GM04504 (cell line): ENCODE results near the gene DYNC2H1.
"Not testable (repeated sequence)": the region's sequence is repeated elsewhere in the genome, so short reads cannot be mapped to it uniquely, and the experiment has no call there.

Experiments
- DNase-seq: peaks from one replicate; pipeline ENCODE4 v3.0.0-alpha.2; 2012; ENCODE audit warnings: low read depth

The DYNC2H1 gene

DNA sequence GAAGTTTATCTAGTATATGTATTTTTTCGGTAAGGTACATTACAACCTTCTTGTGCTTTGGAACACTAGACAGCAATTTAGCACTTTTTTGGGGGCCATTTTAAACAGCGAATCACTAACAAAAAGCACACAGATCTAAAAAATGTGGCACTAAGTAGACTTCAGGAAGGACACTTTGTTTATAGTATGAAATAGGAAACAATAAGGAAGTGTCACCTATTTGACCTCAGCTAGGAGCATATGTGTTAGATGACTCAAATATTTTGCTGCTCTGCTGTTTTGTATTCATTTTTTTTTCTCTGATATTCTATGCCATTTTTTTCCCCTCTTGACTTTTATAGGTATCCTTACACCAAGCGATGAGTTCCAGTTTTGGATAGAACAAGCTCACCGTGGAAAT is 5.6 kb downstream of the DYNC2H1 start:
- no peak for DNase-seq

DNA sequence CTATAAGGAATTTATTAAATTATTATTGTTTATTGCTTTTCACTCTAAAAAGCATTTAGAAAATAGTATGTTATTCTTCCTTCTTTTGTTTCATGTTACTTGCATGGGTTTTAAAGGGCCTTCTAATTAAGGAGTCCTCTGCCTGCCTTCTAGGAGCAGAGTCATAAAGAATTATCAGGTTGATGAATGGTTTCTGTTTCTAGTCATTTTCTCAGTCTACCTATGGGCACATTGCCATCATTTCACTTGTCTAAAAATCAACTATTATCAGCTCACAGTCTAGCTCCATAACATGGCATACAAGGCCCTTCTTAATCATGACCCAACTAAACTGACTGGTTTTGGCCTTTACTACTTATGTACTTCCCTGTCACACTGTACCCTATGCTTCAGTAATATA is 16.2 kb downstream of the DYNC2H1 start:
- no peak for DNase-seq

DNA sequence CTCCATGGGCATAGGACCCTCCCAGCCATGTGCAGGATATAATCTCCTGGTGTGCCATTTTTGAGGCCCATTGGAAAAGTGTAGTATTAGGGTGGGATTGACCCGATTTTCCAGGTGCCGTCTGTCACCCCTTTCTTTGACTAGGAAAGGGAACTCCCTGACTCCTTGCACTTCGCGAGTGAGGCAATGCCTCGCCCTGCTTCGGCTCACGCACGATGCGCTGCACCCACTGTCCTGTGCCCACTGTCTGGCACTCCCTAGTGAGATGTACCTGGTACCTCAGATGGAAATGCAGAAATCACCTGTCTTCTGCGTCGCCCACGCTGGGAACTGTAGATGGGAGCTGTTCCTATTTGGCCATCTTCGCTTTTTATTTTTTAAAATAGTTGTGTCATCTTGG is 32.8 kb downstream of the DYNC2H1 start:
- not testable (repeated sequence) for DNase-seq

DNA sequence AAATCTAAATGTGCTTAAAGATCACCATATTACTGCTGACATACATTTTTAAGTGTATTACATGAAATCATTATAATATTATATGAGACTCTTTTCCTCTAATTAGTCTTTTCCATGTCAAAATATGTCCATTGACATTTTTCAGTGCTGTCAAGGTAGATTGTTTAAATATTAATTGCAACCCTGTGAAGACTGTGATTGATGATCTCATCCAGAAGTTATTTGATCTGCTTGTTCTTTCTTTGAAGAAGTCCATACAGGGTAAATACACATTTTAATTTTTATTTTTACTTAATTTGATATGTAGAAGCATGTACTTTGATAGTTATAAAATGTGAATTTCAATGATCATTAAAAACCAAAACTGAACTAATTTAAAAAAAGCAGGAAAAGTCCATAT is 38.4 kb downstream of the DYNC2H1 start:
- DNase-seq: no peak

DNA sequence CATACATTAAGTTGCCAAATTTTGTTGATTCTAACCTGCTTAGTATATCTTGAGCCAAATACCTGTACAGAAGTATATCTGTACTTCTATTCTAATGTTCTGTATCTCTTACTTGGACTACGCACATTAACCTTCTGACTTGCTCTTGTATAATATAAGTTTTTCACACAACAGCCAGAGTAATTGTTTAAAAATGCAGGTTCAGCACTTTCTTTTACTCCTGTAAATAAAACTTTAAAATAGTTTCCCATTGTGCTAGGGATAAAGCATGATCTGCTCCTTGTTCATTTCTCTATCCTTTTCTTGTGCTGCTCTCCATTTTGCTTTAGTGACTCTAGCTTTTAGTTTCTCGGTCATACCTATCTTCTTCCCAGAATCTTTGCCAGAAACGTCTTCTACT is 48.3 kb downstream of the DYNC2H1 start:
- DNase-seq: no peak

DNA sequence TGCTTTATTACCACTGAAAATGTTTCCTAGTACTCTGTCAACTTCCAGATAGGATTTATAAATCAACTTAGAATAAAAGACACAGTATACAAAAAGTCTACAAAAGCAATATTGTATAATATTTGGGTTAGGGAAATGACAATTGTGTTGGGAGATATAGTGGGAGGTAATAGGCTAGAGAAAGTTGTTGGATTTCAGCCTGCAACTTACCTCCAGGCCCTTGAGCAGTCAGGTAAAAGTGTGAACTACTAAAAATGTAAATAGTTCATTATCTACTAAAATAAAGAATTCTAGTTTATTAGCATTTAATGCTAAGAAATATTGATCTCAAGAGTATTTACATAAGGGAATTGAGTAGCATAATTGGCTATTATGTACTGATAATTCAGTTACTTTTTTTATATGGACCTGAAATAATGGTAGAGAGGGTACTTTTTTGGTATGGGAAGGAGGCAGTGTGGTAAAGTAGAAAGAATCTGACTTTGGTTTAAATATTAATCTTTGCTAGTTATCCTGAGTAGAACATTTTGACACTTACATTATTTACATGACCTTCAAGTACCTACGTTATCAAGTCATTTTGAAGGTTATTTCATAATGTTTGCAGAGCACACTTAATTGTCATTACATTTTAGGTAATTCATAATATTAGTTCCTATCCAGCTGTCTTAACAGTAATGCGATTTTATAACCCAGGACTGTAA is 55.0 kb downstream of the DYNC2H1 start:
- DNase-seq: no peak

DNA sequence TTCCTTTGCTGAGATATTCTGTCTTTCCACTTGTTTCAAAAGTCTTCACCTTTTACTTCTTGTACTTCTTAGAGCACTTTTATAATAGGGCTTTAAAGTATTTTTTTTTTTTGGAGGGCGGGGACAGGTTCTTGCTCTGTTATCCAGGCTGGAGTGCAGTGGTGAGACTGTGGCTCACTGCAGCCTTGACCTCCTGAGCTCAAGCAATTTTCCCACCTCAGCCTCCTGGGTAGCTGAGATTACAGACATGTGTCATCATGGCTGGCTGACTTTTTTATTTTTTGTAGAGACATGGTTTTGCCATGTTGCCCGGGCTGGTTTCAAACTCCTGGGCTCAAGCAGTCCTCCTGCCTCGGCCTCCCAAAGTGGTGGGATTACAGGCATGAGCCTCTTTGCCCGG is 57.9 kb downstream of the DYNC2H1 start:
- no peak for DNase-seq

DNA sequence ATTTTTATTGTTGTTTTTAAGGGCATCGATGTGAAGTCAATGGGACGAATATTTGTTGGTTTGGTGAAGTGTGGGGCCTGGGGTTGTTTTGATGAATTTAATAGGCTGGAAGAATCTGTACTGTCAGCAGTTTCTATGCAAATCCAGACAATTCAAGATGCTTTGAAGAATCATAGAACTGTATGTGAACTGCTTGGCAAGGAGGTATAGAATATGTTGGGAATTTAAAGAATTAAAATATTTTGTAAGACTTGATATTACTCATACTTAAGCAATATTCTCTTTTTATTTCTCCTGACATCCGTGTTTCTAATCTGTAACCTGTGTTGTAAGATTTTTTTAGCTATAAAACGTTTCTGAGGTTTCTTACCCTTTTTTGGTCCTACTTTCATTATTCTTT is 61.6 kb downstream of the DYNC2H1 start:
- peak; percentile 3 for DNase-seq

DNA sequence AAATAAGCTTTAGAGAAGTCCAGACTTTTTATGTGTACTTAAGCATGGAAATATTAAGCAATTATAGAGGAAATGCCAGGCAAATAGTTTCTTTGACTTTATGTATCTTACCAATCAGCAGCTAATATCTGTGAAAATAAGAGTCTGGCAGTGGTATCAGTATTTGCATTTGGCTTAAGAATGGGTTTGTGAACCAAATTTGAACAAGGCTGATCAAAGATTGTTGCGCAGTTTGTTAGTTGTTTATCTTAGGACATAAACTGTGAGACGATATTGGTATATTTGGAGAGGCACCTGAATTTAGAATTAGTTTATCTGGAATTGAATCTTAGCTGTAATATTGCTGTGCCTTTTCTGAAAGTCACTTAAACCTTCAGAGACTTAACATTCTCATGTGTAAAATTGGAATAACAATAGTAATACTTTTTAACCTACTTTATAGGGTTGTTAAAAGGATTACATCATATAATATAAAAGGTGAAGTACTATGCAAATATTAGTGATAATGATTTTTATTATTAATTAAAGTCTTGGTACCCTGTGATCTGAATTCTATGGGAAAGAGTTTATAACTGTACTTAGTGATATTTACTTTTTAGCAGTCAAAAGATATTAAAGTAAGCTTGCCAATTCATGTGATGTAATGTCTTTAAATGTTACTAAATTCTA is 66.4 kb downstream of the DYNC2H1 start:
- no peak for DNase-seq

DNA sequence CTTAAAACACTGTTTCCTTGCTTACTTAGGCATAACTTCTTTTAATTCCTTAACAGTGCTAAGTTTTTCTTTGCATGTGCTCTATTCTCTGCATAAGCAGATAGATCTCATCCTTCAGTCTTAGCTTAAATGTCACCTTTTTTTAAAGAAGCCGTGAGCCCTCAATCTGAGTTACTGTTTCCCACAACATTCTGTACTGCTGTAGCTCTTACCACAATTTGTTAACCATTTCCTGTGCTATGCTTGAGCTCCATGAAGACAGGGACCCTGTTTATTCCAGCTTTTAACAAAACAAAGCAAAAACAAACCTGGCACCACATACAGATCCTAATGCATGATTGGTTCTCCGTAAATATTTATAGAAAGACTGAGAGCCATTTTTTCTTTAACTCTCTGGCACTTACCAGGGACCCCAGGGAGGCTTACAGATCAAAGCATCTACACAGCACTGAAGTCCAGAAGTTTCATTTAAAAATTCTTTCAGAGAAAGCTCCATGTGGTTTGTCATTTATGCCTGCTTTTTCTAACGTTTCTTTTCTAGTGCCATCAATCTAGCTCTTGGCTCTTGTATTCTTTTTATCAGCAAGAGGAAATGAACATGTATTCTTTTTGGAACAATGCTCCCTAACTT is 74.9 kb downstream of the DYNC2H1 start:
- no peak for DNase-seq

DNA sequence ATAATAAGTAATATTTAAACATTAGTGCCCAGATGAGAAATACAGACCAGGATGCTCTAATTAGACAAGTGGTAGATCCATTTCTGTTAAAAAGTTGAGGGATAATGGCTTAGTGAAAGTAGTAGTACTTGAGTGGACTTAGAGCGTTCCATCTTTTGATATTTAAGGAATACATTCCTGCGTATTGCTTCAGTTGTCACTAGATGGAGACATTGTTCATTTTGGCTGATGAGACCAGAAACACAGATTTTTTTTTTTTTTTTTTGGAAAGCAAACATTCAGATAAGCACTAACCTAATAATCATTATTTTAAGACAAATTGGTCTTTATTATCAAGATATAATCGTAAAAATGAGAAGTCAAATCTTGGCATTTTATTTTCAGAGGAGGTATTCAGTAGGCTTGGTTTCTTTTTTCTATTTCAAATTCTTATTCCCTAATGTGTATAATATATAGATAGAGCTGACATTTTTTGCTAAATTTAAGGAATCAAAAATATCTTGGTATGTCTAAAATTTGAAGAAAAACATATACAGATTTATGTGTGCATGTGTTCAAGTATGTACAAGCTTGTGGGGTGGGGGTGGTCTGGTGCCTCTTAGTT is 92.9 kb downstream of the DYNC2H1 start:
- DNase-seq: peak; percentile 19

DNA sequence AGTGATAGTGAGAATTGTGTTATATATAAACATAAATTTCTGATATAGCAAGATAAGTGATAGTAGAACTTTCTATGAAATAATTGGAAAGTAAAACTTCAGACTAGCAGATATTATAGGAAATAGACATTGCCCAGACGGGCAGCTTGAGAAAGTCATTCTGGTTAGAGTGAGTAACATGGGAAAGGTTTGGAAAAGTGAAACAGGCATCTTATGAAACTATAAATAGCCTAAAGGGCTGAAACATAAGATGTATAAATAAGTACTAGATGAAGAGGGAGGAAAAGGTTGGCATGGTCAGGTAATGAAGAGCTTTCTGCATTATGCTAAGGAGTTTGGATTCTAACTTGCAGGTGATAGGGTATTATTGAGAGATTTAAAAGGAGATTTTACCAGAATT is 101.3 kb downstream of the DYNC2H1 start:
- no peak for DNase-seq

DNA sequence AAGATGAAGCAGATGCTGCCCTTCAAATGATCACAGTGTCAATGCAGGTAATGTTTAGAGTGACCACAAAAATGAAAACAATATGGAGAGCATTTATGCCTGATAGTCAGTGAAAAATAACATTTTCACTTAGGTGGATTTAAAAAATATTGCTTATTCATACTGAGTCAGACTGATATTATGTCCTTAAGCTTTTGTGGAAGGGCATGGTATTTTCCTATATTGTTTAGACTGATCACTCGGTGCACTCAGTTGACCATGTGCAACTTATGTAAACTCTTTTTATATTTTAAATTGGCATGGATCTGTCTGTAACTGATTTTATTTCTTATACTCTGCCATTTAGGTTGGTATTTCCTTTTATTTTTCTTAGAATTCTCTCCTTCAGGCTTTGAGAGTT is 106.6 kb downstream of the DYNC2H1 start:
- no peak for DNase-seq

DNA sequence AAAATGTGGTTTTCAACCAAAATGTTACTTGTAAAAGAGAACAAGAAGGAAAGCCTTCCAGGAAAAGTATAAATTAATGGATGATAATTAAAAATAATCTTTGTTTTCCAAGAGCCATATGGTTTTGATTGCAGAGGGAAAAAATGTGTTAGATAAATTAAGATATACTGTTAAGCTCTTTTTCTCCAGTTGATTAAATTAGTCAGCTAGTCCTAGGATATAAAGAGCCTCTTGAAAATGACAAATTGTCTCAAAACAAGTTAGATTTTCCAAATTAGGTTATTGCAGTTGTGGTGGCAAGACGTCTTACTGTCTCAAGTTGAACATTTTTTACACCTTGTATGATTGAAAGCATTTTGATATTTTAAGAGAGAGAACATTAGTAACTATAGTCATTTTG is 110.9 kb downstream of the DYNC2H1 start:
- DNase-seq: no peak

DNA sequence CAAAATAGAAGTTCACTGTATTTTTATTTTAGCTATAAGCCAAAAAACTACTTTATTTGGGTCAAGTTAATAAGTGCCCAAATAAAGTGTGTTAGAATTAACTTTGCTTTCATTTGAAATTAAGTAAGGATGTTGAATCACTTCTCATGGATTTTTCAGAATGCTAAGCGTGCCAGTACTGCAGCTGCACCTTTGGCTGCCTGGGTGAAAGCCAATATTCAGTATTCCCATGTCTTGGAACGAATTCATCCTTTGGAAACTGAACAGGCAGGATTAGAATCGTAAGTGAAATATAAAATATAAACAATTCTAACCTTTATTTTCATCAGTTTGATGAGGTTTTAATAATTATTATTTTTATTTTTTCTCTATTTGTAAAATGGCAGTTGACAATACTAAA is 113.6 kb downstream of the DYNC2H1 start:
- no peak for DNase-seq

DNA sequence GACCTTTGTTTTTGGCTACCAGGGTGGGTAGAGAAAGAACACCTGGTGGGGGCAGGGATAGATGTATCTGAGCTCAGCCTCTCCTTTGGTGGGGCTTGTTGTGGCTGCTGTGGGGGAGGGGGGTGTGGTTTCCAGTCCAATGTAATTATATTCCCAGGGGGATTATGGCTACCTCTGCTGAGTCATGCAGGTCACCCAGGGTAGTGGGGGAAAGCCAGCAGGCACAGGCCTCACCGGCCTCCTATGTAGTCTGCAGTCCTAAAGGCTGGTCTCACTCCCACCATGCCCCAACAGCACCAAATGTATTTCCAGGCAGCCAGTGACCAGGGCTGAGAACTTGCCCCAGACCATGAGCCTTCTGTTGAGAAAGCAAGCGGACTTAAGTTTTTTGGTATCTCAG is 119.6 kb downstream of the DYNC2H1 start:
- no peak for DNase-seq

DNA sequence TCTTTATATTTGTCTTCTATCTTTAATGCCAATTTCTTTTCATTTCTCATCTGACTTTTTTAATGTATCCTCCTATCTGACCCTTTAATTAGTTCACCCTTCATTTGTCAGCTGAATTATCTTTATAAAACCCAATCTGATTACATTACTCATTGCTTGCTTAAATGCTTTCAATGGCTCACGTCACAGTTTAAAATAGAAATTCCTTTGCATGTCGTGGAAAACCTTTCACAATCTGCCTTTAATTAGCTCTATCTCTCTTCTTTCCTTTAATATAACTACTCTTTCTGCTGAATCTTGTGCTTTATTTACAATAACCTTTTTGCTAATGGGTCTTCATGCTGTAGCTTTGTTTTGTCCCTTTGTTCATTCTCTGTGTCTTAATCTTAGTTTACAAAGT is 125.7 kb downstream of the DYNC2H1 start:
- peak; percentile 38 for DNase-seq

DNA sequence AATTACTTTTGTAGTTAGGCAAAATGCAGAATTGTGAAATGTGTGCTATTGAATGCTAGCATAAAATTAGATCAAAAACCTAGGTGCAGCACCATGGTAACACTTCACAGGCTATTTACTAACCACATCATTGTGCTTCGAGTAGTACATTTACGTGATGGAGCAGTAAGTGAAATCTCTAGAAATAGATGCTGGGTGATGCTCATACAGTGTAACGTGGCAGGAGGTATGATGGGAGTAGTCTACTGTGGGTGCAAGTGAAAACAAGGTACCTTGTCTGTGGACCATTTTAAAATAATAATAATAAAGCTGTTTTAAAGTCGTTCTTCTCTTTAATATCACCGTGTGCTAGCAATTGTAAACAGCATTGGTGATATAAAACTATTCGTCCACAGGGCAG is 132.3 kb downstream of the DYNC2H1 start:
- DNase-seq: no peak

DNA sequence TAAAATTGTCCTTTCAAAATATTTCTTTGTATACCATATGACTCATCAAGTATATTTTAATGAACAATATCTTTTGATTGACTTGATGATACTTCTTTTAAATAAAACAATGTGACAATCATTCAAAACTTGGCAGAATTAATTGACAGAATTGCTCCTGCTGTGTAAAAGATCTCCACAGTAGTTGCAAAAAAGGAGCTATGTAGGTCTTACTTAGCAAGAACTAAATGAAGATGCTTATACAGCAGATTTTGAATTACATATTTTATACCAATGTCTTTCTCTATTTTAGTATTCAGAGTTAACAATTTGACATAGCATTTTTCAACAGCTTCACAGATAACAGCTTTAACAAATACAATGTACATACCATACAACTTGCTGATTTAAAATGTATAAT is 144.9 kb downstream of the DYNC2H1 start:
- DNase-seq: no peak

DNA sequence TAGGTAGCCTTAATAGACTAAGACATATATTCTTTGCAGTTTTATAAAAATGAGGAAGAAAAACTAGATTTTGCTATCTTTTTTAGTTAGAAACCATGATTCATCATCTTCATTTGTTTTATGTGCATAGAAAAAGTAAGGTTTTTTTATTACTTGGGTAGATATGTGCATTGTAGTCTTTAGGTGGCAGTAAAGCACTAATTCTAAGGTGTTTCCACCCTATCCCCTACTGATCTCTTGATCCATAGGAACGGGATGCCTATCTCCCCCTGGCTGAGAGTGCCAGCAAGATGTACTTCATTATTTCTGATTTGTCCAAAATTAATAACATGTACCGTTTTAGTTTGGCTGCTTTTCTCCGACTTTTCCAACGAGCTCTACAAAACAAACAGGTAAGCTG is 148.1 kb downstream of the DYNC2H1 start:
- DNase-seq: no peak

DNA sequence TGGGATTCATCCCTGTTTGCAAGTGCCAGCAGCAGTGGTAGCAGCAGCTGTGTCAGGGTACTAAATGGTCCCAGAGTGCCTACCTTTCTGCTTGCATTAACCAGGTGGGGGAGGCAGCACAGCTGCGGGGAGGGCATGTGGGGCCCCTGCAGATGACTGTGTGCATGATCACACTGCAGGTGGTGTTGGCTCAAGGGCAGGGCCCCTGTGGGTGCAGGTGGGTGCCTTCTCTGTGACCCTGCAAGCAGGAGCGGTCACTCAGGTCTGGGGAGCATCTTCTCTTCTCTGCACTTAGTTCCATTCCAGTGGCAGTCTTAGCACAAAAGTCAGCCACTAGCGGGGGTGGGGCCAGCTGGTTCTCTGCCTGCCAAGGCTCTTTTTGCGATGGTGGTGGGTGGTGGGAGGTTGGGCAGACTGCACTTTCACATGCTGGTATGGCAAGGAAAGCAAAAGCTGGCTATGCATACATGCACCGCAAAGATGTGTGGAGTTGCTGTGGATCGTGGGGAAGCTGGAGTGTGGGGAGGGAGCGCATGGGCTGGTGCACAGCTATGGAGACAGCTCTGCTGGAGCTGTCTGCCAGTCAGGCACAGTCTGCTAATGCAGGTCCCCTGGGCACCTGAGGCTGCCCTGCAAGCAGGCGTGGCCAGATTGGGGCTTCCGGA is 157.1 kb downstream of the DYNC2H1 start:
- DNase-seq: no peak

DNA sequence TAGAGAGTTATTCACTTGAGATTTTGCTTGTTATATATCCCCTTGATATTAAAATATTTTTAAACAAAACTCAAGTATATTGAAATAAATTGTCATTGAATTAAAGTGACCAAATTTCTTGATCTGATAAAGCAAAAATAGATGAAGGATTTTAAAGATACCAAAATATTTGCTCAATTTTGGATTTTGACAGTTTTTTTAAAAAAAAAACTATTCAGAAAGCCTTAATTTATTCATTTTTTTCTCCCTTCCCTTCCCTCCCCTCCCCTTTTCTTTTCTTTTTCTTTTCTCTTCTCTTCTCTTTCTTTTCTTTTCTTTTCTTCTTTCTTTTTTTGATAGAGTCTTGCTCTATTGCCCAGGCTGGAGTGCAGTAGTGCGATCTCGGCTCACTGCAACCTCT is 163.7 kb downstream of the DYNC2H1 start:
- DNase-seq: no peak

DNA sequence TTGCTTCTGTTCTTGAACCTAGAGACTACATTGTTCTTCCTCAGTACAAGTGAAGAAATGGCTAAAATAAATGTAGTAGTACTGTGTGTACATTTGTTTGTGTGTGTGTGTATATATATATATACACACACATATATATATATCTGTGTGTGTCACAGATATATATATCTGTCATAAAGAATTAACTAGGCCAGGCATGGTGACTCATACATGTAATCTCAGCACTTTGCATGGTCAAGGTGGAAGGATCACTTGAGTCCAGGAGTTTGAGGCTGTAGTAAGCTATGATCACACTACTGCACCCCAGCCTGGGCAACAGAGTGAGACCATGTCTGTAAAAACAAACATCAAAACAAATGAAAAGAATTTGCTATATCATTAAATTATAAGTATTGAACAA is 164.8 kb downstream of the DYNC2H1 start:
- DNase-seq: no peak
